ENCODE results near the gene NXF2B.
"Not testable (repeated sequence)": the region's sequence is repeated elsewhere in the genome, so short reads cannot be mapped to it uniquely, and the experiment has no call there.

NXF2B gene

GRCh38 chrX:102439908-102440307 lies at the start of gene NXF2B:
Gene NXF2B, minus strand, starts transcription at chrX:102440008. Its CDS starts 59,972 bp downstream, at chrX:102380036.
- DNase-seq (ENCODE audit: low read depth); H3K4me3 ChIP-seq (ENCODE audit: low read length): not testable (repeated sequence)

GRCh38 chrX:102478765-102479164 lies 39.0 kb upstream of the NXF2B start:
- not testable (repeated sequence) for H3K4me3 ChIP-seq (ENCODE audit: low read length); DNase-seq (ENCODE audit: low read depth)

GRCh38 chrX:102471762-102472220 lies 32.0 kb upstream of the NXF2B start, which contains the start of gene TCP11X2:
Gene TCP11X2, minus strand, starts transcription at chrX:102471812.
- not testable (repeated sequence) for DNase-seq (ENCODE audit: low read depth); H3K4me3 ChIP-seq (ENCODE audit: low read length)

- DNase-seq (ENCODE audit: low read depth); H3K4me3 ChIP-seq (ENCODE audit: low read length): not testable (repeated sequence)
Observed at GRCh38 chrX:102470215-102470614, 30.4 kb upstream of the NXF2B start.

- not testable (repeated sequence) for H3K4me3 ChIP-seq (ENCODE audit: low read length); DNase-seq (ENCODE audit: low read depth)
Observed at GRCh38 chrX:102458615-102459014, 18.8 kb upstream of the NXF2B start.

- H3K4me3 ChIP-seq (ENCODE audit: low read length); DNase-seq (ENCODE audit: low read depth): not testable (repeated sequence)
Observed at GRCh38 chrX:102414493-102414892, 25.3 kb downstream of the NXF2B start.

- H3K4me3 ChIP-seq (ENCODE audit: low read length): no peak overlapping the region
- peak; percentile 81 for TF ChIP-seq CTCF (conservative IDR thresholded peaks at IDR 0.05; ENCODE audit: low read depth, low read length)
- no peak for DNase-seq (ENCODE audit: low read depth)
Observed at GRCh38 chrX:102345916-102346315, 93.9 kb downstream of the NXF2B start.

- DNase-seq (ENCODE audit: low read depth): no peak
- peak; percentile 27 for TF ChIP-seq CTCF (conservative IDR thresholded peaks at IDR 0.05; ENCODE audit: low read depth, low read length)
- no peak overlapping the region for H3K4me3 ChIP-seq (ENCODE audit: low read length)
Observed at GRCh38 chrX:102341867-102342266, 97.9 kb downstream of the NXF2B start.

- no peak for TF ChIP-seq CTCF (conservative IDR thresholded peaks at IDR 0.05; ENCODE audit: low read depth, low read length)
- H3K4me3 ChIP-seq (ENCODE audit: low read length): no peak overlapping the region
- no peak for DNase-seq (ENCODE audit: low read depth)
Observed at GRCh38 chrX:102339312-102340298, 100.2 kb downstream of the NXF2B start.

GRCh38 chrX:102338162-102338561 lies 101.6 kb downstream of the NXF2B start:
- DNase-seq (ENCODE audit: low read depth): no peak
- H3K4me3 ChIP-seq (ENCODE audit: low read length): no peak overlapping the region
- no peak for TF ChIP-seq CTCF (conservative IDR thresholded peaks at IDR 0.05; ENCODE audit: low read depth, low read length)
